ENCODE results near the gene ATXN7.
A peak's percentile ranks its signal among the peaks of the same experiment; 100 is the strongest.

The ATXN7 gene

GRCh38 chr3:64000453-64001055 is 136.9 kb downstream of the ATXN7 start:
- DNase-seq, result no peak
- in situ Hi-C loops (cut with MboI; ENCODE audit: low pct_unique_long_range_greater_than_20kb, low sequenced_read_pairs), result no loop called here

GRCh38 chr3:64002233-64002632 is 138.6 kb downstream of the ATXN7 start:
- in situ Hi-C loops (cut with MboI; ENCODE audit: low pct_unique_long_range_greater_than_20kb, low sequenced_read_pairs), result no loop called here

GRCh38 chr3:64003589-64003988 is 139.9 kb downstream of the ATXN7 start:
- in situ Hi-C loops (cut with MboI; ENCODE audit: low pct_unique_long_range_greater_than_20kb, low sequenced_read_pairs), result no loop called here

More at GRCh38 chr3:64002233-64002632, 138.6 kb downstream of the ATXN7 start:
- DNase-seq, result no peak

GRCh38 chr3:64008017-64008416 is 144.3 kb downstream of the ATXN7 start:
- DNase-seq, result no peak
- in situ Hi-C loops (cut with MboI; ENCODE audit: low pct_unique_long_range_greater_than_20kb, low sequenced_read_pairs), result no loop called here

More at GRCh38 chr3:64003589-64003988, 139.9 kb downstream of the ATXN7 start:
- no peak for DNase-seq

GRCh38 chr3:64008487-64009351 is 145.1 kb downstream of the ATXN7 start:
- in situ Hi-C loops (cut with MboI; ENCODE audit: low pct_unique_long_range_greater_than_20kb, low sequenced_read_pairs), result no loop called here
- no peak for DNase-seq

- DNase-seq, result no peak
- in situ Hi-C loops (cut with MboI; ENCODE audit: low pct_unique_long_range_greater_than_20kb, low sequenced_read_pairs), result no loop called here
These were observed 145.9 kb downstream of the ATXN7 start for GRCh38 chr3:64009528-64009927.

GRCh38 chr3:64010199-64010598 is 146.5 kb downstream of the ATXN7 start:
- in situ Hi-C loops (cut with MboI; ENCODE audit: low pct_unique_long_range_greater_than_20kb, low sequenced_read_pairs), result no loop called here
- no peak for DNase-seq

GRCh38 chr3:64011685-64012084 is 148.0 kb downstream of the ATXN7 start:
- in situ Hi-C loops (cut with MboI; ENCODE audit: low pct_unique_long_range_greater_than_20kb, low sequenced_read_pairs), result no loop called here
- DNase-seq, result no peak

GRCh38 chr3:64016941-64017620 is 153.4 kb downstream of the ATXN7 start:
- DNase-seq, result no peak
- in situ Hi-C loops (cut with MboI; ENCODE audit: low pct_unique_long_range_greater_than_20kb, low sequenced_read_pairs), result no loop called here

GRCh38 chr3:64019271-64019670 is 155.6 kb downstream of the ATXN7 start:
- in situ Hi-C loops (cut with MboI; ENCODE audit: low pct_unique_long_range_greater_than_20kb, low sequenced_read_pairs), result no loop called here
- DNase-seq, result no peak

GRCh38 chr3:64019879-64020278 is 156.2 kb downstream of the ATXN7 start:
- in situ Hi-C loops (cut with MboI; ENCODE audit: low pct_unique_long_range_greater_than_20kb, low sequenced_read_pairs), result no loop called here

GRCh38 chr3:64021922-64022321 is 158.3 kb downstream of the ATXN7 start:
- in situ Hi-C loops (cut with MboI; ENCODE audit: low pct_unique_long_range_greater_than_20kb, low sequenced_read_pairs), result no loop called here

More at GRCh38 chr3:64019879-64020278, 156.2 kb downstream of the ATXN7 start:
- no peak for DNase-seq

GRCh38 chr3:64022451-64023186 is 159.0 kb downstream of the ATXN7 start:
- no peak for DNase-seq
- in situ Hi-C loops (cut with MboI; ENCODE audit: low pct_unique_long_range_greater_than_20kb, low sequenced_read_pairs), result no loop called here

More at GRCh38 chr3:64021922-64022321, 158.3 kb downstream of the ATXN7 start:
- DNase-seq, result peak; percentile 44

- in situ Hi-C loops (cut with MboI; ENCODE audit: low pct_unique_long_range_greater_than_20kb, low sequenced_read_pairs), result no loop called here
- peak; percentile 88 for DNase-seq
These were observed 159.7 kb downstream of the ATXN7 start, which contains the start of gene PSMD6 for GRCh38 chr3:64023187-64023860. Gene PSMD6 (minus strand): TSS chr3:64023494. CDS start chr3:64023419, 75 bp downstream.

GRCh38 chr3:64023861-64024223 is 160.2 kb downstream of the ATXN7 start:
- in situ Hi-C loops (cut with MboI; ENCODE audit: low pct_unique_long_range_greater_than_20kb, low sequenced_read_pairs), result no loop called here
- no peak for DNase-seq

GRCh38 chr3:64026346-64026745 is 162.7 kb downstream of the ATXN7 start:
- in situ Hi-C loops (cut with MboI; ENCODE audit: low pct_unique_long_range_greater_than_20kb, low sequenced_read_pairs), result loop anchor here (25.0 kb wide), 1 partner anchor 461 kb away; no protein-coding TSS in a partner anchor
- no peak for DNase-seq

GRCh38 chr3:64027658-64028057 is 164.0 kb downstream of the ATXN7 start:
- in situ Hi-C loops (cut with MboI; ENCODE audit: low pct_unique_long_range_greater_than_20kb, low sequenced_read_pairs), result loop anchor here (25.0 kb wide), 1 partner anchor 460 kb away; no protein-coding TSS in a partner anchor

GRCh38 chr3:64028754-64029153 is 165.1 kb downstream of the ATXN7 start:
- DNase-seq, result no peak
- in situ Hi-C loops (cut with MboI; ENCODE audit: low pct_unique_long_range_greater_than_20kb, low sequenced_read_pairs), result loop anchor here (25.0 kb wide), 1 partner anchor 459 kb away; no protein-coding TSS in a partner anchor

More at GRCh38 chr3:64027658-64028057, 164.0 kb downstream of the ATXN7 start:
- no peak for DNase-seq

Measured in KBM-7 (cell line).